Spinal cord (tissue), 10 donors: ENCODE results near the gene NCOA5. TPM values are rescaled to one million over a fixed set of nuclear protein-coding genes. Genes with fewer than 3 reads are reported as not detected.
A peak's percentile ranks its signal among the peaks of the same experiment; 100 is the strongest.

Experiments
- DNase-seq, 6 donors: peaks; one replicate each; pipeline versions ENCODE4 v3.0.0 to v3.0.0-alpha.2; 2013 to 2015; ENCODE audit warnings: low spot score in 6 of 6, low read depth in 4 of 6
- H3K27ac ChIP-seq: one replicate; pipeline ENCODE4 v1.5.1; 2013; ENCODE audit warnings: low read depth, low read length, control low read depth
- H3K27me3 ChIP-seq: one replicate; pipeline ENCODE4 v1.6.1; 2013; ENCODE audit warnings: low read length; ENCODE audit not compliant: control insufficient read depth, insufficient read depth
- H3K36me3 ChIP-seq: one replicate; pipeline ENCODE4 v1.6.1; 2013; ENCODE audit warnings: low read length; ENCODE audit not compliant: control insufficient read depth, insufficient read depth
- H3K4me1 ChIP-seq: one replicate; pipeline ENCODE4 v1.6.1; 2013; ENCODE audit warnings: low read length; ENCODE audit not compliant: control insufficient read depth, insufficient read depth
- H3K4me3 ChIP-seq: one replicate; pipeline ENCODE4 v1.5.1; 2013; ENCODE audit warnings: low read depth, low read length, control low read depth
- H3K9me3 ChIP-seq: one replicate; pipeline ENCODE4 v1.6.1; 2013; ENCODE audit warnings: low read length; ENCODE audit not compliant: control insufficient read depth, insufficient read depth
- WGBS: methylation state at CpG from one replicate; pipeline ENCODE4 v1.1.5; 2013; ENCODE audit warnings: missing lambda C conversion rate; ENCODE audit not compliant: insufficient coverage; 5-methylcytosine and 5-hydroxymethylcytosine counted together
- polyA plus RNA-seq, 2 donors: library from polyadenylated mRNA; unstranded; fragments of 120-200 nt; gene quantifications; one replicate each; pipeline ENCODE4 v1.2.1, GENCODE V29; 2013; ENCODE audit not compliant: insufficient read length in 2 of 2
- total RNA-seq, 2 donors: library from RNA; depleted of rRNA in 1 of 2; stranded (reverse); fragments of 120-200 nt in 1 of 2; fragments of >200 nt in 1 of 2; gene quantifications; one replicate each; pipeline versions ENCODE4 v1.2.3 to v1.2.4, GENCODE V29; 2013 to 2014
- donor health status: healthy.

The NCOA5 gene
- total and polyA plus RNA-seq, 4 donors = 12.3 to 50.7 (median 40.0) TPM

- Histone ChIP-seq H3K9me3 (no peaks in the 10 kb centered on the region), H3K4me3 (no peak overlapping the region), H3K36me3 (no peaks in the 10 kb centered on the region), H3K27me3 (peaks cover 23% of the 10 kb centered on the region), H3K4me1 (peaks cover 48% of the 10 kb centered on the region), H3K27ac (no peak overlapping the region)
- DNase-seq = no peak
- 67% methylated on average over 4 of the region's 4 CpGs for WGBS
Measured at GRCh38 chr20:46023999-46024398, 65.8 kb downstream of the NCOA5 start.

DNA sequence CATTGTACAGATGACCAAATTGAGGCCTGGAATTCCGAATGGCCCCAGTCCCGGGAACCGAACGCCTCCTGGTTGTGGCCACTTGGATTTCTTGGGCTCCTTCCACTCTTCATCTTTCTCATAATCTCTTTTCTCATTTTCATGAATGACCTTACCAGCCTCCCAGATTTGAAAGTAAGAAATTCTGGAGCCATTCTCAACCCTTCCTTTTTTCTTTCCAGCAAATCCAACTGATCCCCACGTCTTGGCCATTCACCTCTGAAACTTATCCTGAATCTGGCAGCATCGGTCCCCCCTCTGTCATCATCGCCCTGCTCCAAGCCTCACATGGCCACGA, 66.6 kb downstream of the NCOA5 start:
- Histone ChIP-seq H3K4me1 (peaks cover 39% of the 10 kb centered on the region), H3K9me3 (no peaks in the 10 kb centered on the region), H3K27me3 (peaks cover 15% of the 10 kb centered on the region), H3K27ac (no peak overlapping the region), H3K4me3 (no peak overlapping the region), H3K36me3 (no peaks in the 10 kb centered on the region)
- DNase-seq = no peak
- 39% methylated on average over 8 of the region's 8 CpGs for WGBS

DNA sequence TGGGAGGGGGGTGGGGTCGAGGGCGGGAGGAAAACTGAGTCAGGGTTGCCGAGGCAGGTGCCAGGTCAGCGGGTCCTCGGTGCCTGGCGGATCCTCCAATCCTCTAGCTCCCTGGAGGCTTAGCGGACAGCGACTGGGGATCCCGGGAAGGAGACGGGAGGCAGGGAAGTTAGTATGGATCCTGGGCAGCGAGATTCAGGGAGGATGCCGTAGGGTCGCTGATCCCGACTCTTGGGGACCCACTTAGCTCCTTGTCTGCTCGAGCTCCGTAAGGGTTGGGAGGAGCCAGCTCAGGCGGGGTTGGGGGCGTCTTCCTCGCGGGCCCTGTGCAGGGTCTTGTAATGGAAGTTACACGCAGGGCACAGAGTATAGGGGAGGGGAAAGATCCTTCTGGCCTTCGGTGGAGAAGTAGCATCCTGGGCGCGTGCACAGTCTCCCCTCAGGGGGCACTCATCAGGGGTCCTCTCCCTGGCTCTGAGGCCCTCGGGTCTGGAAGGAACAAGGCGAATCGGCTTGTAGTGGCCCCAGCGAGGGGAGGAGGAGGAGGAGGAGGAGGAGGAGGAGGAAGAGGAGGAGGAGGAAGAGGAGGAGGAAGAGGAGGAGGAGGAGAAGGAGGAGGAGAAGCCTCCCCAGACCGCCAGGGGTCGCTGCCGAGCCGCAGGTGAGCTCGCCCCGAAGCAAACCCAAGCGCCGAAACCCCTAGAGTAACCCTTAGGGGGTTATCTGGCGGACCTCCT, 67.2 kb downstream of the NCOA5 start:
- H3K4me1 ChIP-seq = peaks cover 36% of the 10 kb centered on the region
- no peaks in the 10 kb centered on the region for H3K36me3 ChIP-seq
- peak in 2 of 6 donors; percentile 70 to 82 for DNase-seq
- WGBS = 0% methylated on average over 31 of the region's 37 CpGs
- no peaks in the 10 kb centered on the region for H3K9me3 ChIP-seq
- H3K27me3 ChIP-seq = peaks cover 11% of the 10 kb centered on the region
- peak overlapping the region; percentile 39 for H3K4me3 ChIP-seq
- no peak overlapping the region for H3K27ac ChIP-seq

DNA sequence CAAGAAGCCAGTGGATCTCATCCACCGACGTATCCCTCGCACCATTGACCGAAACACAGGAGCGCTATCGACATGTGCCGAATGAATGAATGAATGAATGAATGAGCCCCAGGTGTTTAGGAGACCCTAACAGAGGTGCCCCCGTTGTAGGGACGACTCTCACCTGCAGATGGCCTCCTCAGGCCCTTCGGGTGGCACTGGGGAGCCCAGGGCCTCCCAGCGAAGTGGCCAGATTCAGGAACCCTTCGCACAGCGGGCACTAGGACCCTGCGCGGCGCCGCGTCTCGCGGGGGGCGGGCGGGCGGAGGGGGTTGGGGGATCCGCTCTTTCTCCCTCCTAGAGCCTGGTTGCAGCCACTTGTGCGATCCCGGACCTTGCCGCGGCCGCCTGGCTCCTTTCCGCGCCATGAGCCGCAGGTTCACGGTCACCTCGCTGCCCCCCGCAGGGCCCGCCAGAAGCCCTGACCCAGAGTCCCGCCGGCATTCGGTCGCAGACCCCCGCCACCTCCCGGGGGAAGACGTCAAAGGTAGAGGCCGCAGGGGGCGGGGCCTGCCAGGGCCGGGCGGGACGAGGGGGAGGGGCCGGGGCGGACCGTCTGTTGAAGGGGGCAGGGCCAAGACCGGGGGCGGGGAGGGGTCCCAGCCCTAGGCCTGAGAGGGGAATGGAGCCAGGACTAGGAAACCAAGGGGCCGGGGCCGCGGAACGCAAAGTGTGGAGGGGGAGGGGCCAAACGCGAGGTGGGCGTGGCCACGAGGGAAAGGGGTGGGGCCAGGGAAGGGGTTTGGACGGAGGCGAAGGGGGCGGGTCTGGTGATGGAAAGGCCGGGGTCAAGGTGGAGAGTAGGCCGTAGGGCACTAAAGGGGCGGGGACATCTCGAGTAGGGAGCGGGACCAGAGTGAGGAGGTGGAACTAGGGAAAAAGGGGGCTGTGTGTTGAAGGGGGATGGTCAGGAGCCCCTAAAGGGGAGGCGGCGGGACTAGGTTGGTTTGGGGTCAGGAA, 68.1 kb downstream of the NCOA5 start:
- Histone ChIP-seq H3K4me3 (peak overlapping the region; percentile 39), H3K9me3 (no peaks in the 10 kb centered on the region), H3K27ac (no peak overlapping the region), H3K4me1 (peaks cover 36% of the 10 kb centered on the region), H3K27me3 (peaks cover 11% of the 10 kb centered on the region), H3K36me3 (no peaks in the 10 kb centered on the region)
- WGBS = 3% methylated on average over 66 of the region's 71 CpGs
- DNase-seq = peak in 2 of 6 donors; percentile 87 to 96

GRCh38 chr20:46020555-46020954, 69.2 kb downstream of the NCOA5 start:
- DNase-seq = no peak
- no peak overlapping the region for H3K4me3 ChIP-seq
- 74% methylated on average over 3 of the region's 4 CpGs for WGBS
- peaks cover 11% of the 10 kb centered on the region for H3K27me3 ChIP-seq
- H3K9me3 ChIP-seq = no peaks in the 10 kb centered on the region
- H3K4me1 ChIP-seq = peaks cover 28% of the 10 kb centered on the region
- no peak overlapping the region for H3K27ac ChIP-seq
- no peaks in the 10 kb centered on the region for H3K36me3 ChIP-seq

DNA sequence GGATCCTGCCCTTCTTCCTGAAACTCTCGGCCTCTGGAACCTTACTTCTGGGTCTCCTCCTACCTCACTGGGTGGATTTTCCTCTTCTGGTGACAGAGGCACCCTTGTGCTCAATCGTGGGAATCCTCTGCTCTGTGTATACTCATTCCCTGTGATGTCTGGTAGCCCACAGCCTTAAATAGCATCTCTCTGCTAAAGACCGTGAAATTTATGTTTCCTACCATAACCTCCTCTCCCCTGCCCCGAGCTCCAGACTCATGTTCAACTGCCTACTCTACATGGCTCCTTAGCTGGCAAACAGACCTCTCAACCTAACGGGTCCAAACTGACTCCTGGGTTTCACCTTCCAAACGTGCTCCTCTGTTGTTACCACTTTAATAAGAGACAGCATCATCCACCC, 71.2 kb downstream of the NCOA5 start:
- H3K27ac ChIP-seq = no peak overlapping the region
- no peak for DNase-seq
- no peaks in the 10 kb centered on the region for H3K36me3 ChIP-seq
- 70% methylated on average over 5 of the region's 6 CpGs for WGBS
- peaks cover 28% of the 10 kb centered on the region for H3K4me1 ChIP-seq
- H3K9me3 ChIP-seq = no peaks in the 10 kb centered on the region
- no peak overlapping the region for H3K4me3 ChIP-seq
- H3K27me3 ChIP-seq = peaks cover 27% of the 10 kb centered on the region

- H3K36me3 ChIP-seq = no peaks in the 10 kb centered on the region
- DNase-seq = no peak
- WGBS = 39% methylated on average over 2 of the region's 4 CpGs
- H3K4me1 ChIP-seq = peaks cover 32% of the 10 kb centered on the region
- H3K27me3 ChIP-seq = peaks cover 32% of the 10 kb centered on the region
- no peak overlapping the region for H3K27ac ChIP-seq
- H3K4me3 ChIP-seq = no peak overlapping the region
- no peaks in the 10 kb centered on the region for H3K9me3 ChIP-seq
Measured at GRCh38 chr20:46018112-46018511, 71.7 kb downstream of the NCOA5 start.

- Histone ChIP-seq H3K9me3 (no peaks in the 10 kb centered on the region), H3K4me1 (peaks cover 23% of the 10 kb centered on the region), H3K36me3 (no peaks in the 10 kb centered on the region), H3K27me3 (peaks cover 37% of the 10 kb centered on the region), H3K27ac (no peak overlapping the region), H3K4me3 (no peak overlapping the region)
- DNase-seq = no peak
- WGBS = 80% methylated on average over 1 of the region's 4 CpGs
Measured at GRCh38 chr20:46017272-46017671, 72.5 kb downstream of the NCOA5 start.

DNA sequence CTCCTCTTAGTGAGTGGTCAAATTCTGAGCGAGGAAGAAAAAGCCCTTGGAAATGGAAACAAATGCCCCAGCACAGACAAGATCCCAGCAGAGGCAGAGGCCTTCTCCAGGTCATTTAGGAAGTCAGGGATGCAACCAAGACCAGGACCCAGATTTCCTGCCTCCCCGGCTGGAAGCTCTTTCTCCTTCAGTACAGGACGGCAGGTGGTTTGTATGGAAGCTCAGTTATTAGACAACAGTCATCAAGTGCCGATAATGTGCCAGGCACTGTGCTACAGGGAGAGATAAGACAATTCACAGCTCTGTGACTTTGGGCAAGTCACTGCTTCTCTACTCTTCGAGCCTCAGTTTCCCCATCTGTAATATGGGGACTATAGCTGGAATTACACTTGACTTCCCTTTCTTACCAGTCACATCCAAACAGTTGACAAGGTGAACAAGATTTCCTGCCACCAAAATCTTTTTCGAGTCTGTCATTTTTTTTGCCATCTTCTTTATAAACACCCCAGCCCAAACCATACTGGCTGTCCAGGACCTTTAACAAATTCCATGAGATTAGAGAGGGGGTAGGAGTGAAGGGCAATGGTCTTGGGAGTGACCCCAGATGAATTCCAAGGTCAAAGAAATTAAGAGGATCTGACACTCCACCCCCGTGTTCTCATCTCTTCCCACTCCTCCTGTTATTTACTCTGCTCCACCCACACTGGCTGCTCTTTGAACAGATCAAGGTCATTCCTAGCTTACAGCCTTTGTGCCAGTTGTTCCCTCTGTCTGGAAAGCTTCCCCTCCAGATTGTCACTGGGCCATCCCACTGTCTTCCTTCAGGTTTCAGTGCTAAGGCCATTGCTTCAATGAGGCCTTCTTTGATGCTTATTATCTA, 75.0 kb downstream of the NCOA5 start:
- Histone ChIP-seq H3K9me3 (no peaks in the 10 kb centered on the region), H3K4me3 (no peak overlapping the region), H3K4me1 (peaks cover 16% of the 10 kb centered on the region), H3K27me3 (peaks cover 54% of the 10 kb centered on the region), H3K27ac (no peak overlapping the region), H3K36me3 (no peaks in the 10 kb centered on the region)
- WGBS = 70% methylated on average over 2 of the region's 7 CpGs
- DNase-seq = no peak
